ENCODE data around the gene TSSK3.

DNA sequence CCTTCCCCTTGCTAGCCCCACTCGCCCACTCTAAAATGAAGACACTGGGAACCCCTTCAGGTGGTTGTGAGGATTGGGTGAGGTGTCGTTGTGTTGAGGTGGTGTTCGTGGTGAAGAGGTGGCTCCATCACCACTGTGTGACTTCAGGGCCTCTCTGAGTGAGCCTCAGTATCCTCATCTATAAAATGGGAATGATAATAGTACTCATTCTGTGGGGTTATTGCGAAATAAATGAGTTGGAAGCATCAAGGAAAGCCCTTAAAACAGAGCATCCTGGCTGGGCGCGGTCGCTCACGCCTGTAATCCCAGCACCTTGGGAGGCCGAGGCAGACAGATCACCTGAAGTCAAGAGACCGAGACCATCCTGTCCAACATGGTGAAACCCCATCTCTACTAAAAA lies 19.6 kb upstream of the TSSK3 start:
- no peak for TF ChIP-seq EZH2 (IDR thresholded peaks at IDR 0.05; ENCODE audit: low read depth)
- TF ChIP-seq, protein P1, sequence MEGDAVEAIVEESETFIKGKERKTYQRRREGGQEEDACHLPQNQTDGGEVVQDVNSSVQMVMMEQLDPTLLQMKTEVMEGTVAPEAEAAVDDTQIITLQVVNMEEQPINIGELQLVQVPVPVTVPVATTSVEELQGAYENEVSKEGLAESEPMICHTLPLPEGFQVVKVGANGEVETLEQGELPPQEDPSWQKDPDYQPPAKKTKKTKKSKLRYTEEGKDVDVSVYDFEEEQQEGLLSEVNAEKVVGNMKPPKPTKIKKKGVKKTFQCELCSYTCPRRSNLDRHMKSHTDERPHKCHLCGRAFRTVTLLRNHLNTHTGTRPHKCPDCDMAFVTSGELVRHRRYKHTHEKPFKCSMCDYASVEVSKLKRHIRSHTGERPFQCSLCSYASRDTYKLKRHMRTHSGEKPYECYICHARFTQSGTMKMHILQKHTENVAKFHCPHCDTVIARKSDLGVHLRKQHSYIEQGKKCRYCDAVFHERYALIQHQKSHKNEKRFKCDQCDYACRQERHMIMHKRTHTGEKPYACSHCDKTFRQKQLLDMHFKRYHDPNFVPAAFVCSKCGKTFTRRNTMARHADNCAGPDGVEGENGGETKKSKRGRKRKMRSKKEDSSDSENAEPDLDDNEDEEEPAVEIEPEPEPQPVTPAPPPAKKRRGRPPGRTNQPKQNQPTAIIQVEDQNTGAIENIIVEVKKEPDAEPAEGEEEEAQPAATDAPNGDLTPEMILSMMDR (conservative IDR thresholded peaks at IDR 0.05) = no peak
